ENCODE data around the gene MAGEH1. TPM values are rescaled to one million over a fixed set of nuclear protein-coding genes. Genes with fewer than 3 reads are reported as not detected.

MAGEH1 gene
- total and polyA plus RNA-seq, 9 of the 15 experiments (the other 6 are each of a cell fraction or from before 2014, with no cell fraction given): 3.7 to 14.9 (median 8.8) TPM

DNA sequence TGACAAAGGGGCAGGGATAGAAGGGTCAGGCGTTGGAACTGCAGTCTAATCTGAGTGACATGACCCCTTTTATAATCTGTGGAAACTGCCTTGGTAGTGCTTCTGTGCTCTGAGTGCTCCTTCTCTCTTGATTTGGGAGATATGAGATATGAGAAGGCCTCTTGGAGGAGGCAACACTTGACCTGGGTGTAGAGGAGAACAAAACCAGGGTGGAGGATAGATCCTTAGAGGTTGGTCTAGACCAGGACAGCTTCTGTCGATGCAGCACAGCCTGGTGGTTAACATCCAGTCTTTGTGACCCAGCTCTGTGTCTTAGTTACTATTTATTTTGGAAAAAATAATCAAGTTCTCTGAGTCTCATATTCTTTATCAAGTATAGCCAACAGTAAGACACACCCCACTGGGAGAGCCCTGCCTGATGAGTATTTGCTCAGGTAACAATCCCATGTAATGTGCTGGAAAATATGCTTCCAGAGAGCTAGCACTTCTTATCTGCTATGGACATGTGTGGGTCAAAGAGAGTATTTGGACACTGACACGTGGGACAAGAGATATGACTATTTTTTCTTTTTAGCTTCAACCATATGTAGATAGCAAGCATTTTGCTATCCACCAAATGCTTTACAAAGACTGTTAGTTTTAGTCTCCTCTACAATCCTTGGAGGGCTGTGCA is 28.6 kb downstream of the MAGEH1 start (continued):
- no peak for TF ChIP-seq MYC (IDR thresholded peaks at IDR 0.05; ENCODE audit: low read depth, low read length)
- no peak for TF ChIP-seq MYC (CRISPR knock-in tag; IDR thresholded peaks at IDR 0.05; ENCODE audit: borderline replicate concordance, low read depth)
- TF ChIP-seq ZNF274 (IDR thresholded peaks at IDR 0.05; ENCODE audit: borderline replicate concordance, low read depth, low read length): no peak
- no peak for TF ChIP-seq EZH2 (IDR thresholded peaks at IDR 0.05; ENCODE audit: borderline replicate concordance, low read depth, low read length)
- TF ChIP-seq MCM2 (IDR thresholded peaks at IDR 0.05; ENCODE audit: low read depth): no peak
- TF ChIP-seq TEAD1 (CRISPR knock-in tag; IDR thresholded peaks at IDR 0.05): no peak
- TF ChIP-seq, protein P1, sequence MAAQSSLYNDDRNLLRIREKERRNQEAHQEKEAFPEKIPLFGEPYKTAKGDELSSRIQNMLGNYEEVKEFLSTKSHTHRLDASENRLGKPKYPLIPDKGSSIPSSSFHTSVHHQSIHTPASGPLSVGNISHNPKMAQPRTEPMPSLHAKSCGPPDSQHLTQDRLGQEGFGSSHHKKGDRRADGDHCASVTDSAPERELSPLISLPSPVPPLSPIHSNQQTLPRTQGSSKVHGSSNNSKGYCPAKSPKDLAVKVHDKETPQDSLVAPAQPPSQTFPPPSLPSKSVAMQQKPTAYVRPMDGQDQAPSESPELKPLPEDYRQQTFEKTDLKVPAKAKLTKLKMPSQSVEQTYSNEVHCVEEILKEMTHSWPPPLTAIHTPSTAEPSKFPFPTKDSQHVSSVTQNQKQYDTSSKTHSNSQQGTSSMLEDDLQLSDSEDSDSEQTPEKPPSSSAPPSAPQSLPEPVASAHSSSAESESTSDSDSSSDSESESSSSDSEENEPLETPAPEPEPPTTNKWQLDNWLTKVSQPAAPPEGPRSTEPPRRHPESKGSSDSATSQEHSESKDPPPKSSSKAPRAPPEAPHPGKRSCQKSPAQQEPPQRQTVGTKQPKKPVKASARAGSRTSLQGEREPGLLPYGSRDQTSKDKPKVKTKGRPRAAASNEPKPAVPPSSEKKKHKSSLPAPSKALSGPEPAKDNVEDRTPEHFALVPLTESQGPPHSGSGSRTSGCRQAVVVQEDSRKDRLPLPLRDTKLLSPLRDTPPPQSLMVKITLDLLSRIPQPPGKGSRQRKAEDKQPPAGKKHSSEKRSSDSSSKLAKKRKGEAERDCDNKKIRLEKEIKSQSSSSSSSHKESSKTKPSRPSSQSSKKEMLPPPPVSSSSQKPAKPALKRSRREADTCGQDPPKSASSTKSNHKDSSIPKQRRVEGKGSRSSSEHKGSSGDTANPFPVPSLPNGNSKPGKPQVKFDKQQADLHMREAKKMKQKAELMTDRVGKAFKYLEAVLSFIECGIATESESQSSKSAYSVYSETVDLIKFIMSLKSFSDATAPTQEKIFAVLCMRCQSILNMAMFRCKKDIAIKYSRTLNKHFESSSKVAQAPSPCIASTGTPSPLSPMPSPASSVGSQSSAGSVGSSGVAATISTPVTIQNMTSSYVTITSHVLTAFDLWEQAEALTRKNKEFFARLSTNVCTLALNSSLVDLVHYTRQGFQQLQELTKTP (IDR thresholded peaks at IDR 0.05; ENCODE audit: low read depth in 1 of 2, partially characterized antibody in 2 of 2): no peak
- TF ChIP-seq, protein P2, sequence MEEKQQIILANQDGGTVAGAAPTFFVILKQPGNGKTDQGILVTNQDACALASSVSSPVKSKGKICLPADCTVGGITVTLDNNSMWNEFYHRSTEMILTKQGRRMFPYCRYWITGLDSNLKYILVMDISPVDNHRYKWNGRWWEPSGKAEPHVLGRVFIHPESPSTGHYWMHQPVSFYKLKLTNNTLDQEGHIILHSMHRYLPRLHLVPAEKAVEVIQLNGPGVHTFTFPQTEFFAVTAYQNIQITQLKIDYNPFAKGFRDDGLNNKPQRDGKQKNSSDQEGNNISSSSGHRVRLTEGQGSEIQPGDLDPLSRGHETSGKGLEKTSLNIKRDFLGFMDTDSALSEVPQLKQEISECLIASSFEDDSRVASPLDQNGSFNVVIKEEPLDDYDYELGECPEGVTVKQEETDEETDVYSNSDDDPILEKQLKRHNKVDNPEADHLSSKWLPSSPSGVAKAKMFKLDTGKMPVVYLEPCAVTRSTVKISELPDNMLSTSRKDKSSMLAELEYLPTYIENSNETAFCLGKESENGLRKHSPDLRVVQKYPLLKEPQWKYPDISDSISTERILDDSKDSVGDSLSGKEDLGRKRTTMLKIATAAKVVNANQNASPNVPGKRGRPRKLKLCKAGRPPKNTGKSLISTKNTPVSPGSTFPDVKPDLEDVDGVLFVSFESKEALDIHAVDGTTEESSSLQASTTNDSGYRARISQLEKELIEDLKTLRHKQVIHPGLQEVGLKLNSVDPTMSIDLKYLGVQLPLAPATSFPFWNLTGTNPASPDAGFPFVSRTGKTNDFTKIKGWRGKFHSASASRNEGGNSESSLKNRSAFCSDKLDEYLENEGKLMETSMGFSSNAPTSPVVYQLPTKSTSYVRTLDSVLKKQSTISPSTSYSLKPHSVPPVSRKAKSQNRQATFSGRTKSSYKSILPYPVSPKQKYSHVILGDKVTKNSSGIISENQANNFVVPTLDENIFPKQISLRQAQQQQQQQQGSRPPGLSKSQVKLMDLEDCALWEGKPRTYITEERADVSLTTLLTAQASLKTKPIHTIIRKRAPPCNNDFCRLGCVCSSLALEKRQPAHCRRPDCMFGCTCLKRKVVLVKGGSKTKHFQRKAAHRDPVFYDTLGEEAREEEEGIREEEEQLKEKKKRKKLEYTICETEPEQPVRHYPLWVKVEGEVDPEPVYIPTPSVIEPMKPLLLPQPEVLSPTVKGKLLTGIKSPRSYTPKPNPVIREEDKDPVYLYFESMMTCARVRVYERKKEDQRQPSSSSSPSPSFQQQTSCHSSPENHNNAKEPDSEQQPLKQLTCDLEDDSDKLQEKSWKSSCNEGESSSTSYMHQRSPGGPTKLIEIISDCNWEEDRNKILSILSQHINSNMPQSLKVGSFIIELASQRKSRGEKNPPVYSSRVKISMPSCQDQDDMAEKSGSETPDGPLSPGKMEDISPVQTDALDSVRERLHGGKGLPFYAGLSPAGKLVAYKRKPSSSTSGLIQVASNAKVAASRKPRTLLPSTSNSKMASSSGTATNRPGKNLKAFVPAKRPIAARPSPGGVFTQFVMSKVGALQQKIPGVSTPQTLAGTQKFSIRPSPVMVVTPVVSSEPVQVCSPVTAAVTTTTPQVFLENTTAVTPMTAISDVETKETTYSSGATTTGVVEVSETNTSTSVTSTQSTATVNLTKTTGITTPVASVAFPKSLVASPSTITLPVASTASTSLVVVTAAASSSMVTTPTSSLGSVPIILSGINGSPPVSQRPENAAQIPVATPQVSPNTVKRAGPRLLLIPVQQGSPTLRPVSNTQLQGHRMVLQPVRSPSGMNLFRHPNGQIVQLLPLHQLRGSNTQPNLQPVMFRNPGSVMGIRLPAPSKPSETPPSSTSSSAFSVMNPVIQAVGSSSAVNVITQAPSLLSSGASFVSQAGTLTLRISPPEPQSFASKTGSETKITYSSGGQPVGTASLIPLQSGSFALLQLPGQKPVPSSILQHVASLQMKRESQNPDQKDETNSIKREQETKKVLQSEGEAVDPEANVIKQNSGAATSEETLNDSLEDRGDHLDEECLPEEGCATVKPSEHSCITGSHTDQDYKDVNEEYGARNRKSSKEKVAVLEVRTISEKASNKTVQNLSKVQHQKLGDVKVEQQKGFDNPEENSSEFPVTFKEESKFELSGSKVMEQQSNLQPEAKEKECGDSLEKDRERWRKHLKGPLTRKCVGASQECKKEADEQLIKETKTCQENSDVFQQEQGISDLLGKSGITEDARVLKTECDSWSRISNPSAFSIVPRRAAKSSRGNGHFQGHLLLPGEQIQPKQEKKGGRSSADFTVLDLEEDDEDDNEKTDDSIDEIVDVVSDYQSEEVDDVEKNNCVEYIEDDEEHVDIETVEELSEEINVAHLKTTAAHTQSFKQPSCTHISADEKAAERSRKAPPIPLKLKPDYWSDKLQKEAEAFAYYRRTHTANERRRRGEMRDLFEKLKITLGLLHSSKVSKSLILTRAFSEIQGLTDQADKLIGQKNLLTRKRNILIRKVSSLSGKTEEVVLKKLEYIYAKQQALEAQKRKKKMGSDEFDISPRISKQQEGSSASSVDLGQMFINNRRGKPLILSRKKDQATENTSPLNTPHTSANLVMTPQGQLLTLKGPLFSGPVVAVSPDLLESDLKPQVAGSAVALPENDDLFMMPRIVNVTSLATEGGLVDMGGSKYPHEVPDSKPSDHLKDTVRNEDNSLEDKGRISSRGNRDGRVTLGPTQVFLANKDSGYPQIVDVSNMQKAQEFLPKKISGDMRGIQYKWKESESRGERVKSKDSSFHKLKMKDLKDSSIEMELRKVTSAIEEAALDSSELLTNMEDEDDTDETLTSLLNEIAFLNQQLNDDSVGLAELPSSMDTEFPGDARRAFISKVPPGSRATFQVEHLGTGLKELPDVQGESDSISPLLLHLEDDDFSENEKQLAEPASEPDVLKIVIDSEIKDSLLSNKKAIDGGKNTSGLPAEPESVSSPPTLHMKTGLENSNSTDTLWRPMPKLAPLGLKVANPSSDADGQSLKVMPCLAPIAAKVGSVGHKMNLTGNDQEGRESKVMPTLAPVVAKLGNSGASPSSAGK (IDR thresholded peaks at IDR 0.05): no peak; the same call in 1 of the 2 replicates
- TF ChIP-seq ZNF347 (CRISPR knock-in tag; IDR thresholded peaks at IDR 0.05; ENCODE audit: low read depth): no peak
- no peak for TF ChIP-seq KLF16 (IDR thresholded peaks at IDR 0.05)
- no peak for TF ChIP-seq NCOA1 (IDR thresholded peaks at IDR 0.05; ENCODE audit: low read depth)
- TF ChIP-seq KLF1 (tag; IDR thresholded peaks at IDR 0.05): no peak
- TF ChIP-seq SMAD2 (IDR thresholded peaks at IDR 0.05; ENCODE audit: low read depth, low read length): no peak

All from K562 (cell line).